SK-N-SH (cell line): ENCODE data around the gene NDUFB8. TPM values are rescaled to one million over a fixed set of nuclear protein-coding genes. Genes with fewer than 3 reads are reported as not detected.

Experiments used
- CTCF ChIA-PET: fragments of 300-600, 350-600 bp; formaldehyde crosslinking; extraction: SDS; loops from one replicate; lab custom pipeline; 2021; lab: Yijun Ruan, JAX
- POLR2A ChIA-PET: fragments of 350-600 bp; sonication (Branson Sonifier 250); formaldehyde crosslinking; extraction: SDS; loops from one replicate; lab custom pipeline; 2020; ENCODE audit warnings: antibody characterized with exemption, inconsistent platforms; lab: Yijun Ruan, JAX
- DNase-seq: peaks from one replicate; pipeline ENCODE4 v3.0.0; 2012
- H2AFZ ChIP-seq: fragments of 200-600 bp; sonication (generic); 2 replicates; pipeline ENCODE4 v1.8.1; 2016; ENCODE audit warnings: antibody characterized with exemption, mild to moderate bottlenecking, low read depth
- H3F3A ChIP-seq: fragments of 200-600 bp; sonication (generic); replicated peaks from 2 replicates; pipeline ENCODE3; 2016; ENCODE audit warnings: antibody characterized with exemption, mild to moderate bottlenecking; ENCODE audit not compliant: insufficient read depth
- H3K27ac ChIP-seq, 2 experiments: fragments of 200-500 bp in 1 of 2; fragments of 200-600 bp in 1 of 2; sonication (Bioruptor generic) in 1 of 2; sonication (generic), shearing (Covaris generic) in 1 of 2; 2 replicates each; pipeline versions ENCODE4 v1.5.1 to v1.6.1; 2014 to 2016; ENCODE audit warnings: low read depth in 2 of 2, inconsistent platforms in 1 of 2, low read length in 1 of 2, mild to moderate bottlenecking in 1 of 2, mixed read lengths in 1 of 2
- H3K27me3 ChIP-seq: fragments of 200-600 bp; sonication (generic), shearing (Covaris generic); 2 replicates; pipeline ENCODE4 v1.6.1; 2016; ENCODE audit warnings: mixed run types; ENCODE audit not compliant: insufficient read depth
- H3K36me3 ChIP-seq, 2 experiments: fragments of 200-500 bp in 1 of 2; fragments of 200-600 bp in 1 of 2; sonication (Bioruptor generic) in 1 of 2; sonication (generic) in 1 of 2; replicated peaks in 1 of 2; 2 replicates each; pipeline versions ENCODE3 to v1.5.1; 2014 to 2016; ENCODE audit warnings: low read length in 1 of 2, mild to moderate bottlenecking in 1 of 2; ENCODE audit not compliant: insufficient read depth in 2 of 2, control insufficient read depth in 1 of 2
- H3K4me1 ChIP-seq, 2 experiments: fragments of 200-500 bp in 1 of 2; fragments of 200-600 bp in 1 of 2; sonication (Bioruptor generic) in 1 of 2; sonication (generic), shearing (Covaris generic) in 1 of 2; 2 replicates each; pipeline versions ENCODE4 v1.5.1 to v1.6.1; 2014 to 2016; ENCODE audit warnings: low read depth in 1 of 2, low read length in 1 of 2, mixed run types in 1 of 2; ENCODE audit not compliant: insufficient read depth in 2 of 2, control insufficient read depth in 1 of 2
- H3K4me2 ChIP-seq: fragments of 200-600 bp; sonication (generic), shearing (Covaris generic); 2 replicates; pipeline ENCODE4 v1.6.1; 2017; ENCODE audit warnings: mixed run types
- H3K4me3 ChIP-seq, 2 experiments: fragments of 200-500 bp in 1 of 2; fragments of 200-600 bp in 1 of 2; sonication (Bioruptor generic) in 1 of 2; sonication (generic), shearing (Covaris generic) in 1 of 2; 2 replicates each; pipeline versions ENCODE4 v1.5.1 to v1.8.1; 2014 to 2016; ENCODE audit warnings: low read depth in 2 of 2, inconsistent platforms in 1 of 2, low read length in 1 of 2, mild to moderate bottlenecking in 1 of 2, mixed read lengths in 1 of 2, moderate library complexity in 1 of 2
- H3K79me2 ChIP-seq: fragments of 200-600 bp; sonication (generic); 2 replicates; pipeline ENCODE4 v1.8.1; 2017; ENCODE audit warnings: mild to moderate bottlenecking; ENCODE audit not compliant: insufficient read depth
- H3K9ac ChIP-seq: fragments of 200-600 bp; sonication (generic); 2 replicates; pipeline ENCODE4 v1.6.1; 2017; ENCODE audit warnings: mixed run types
- H3K9me2 ChIP-seq: fragments of 200-600 bp; sonication (generic); 2 replicates; pipeline ENCODE4 v1.6.1; 2017; ENCODE audit warnings: mixed run types
- H3K9me3 ChIP-seq: fragments of 200-600 bp; sonication (generic); 2 replicates; pipeline ENCODE4 v1.6.1; 2017; ENCODE audit warnings: mixed run types, mild to moderate bottlenecking, moderate library complexity
- H4K20me1 ChIP-seq: fragments of 200-600 bp; sonication (generic); 2 replicates; pipeline ENCODE4 v1.6.1; 2017; ENCODE audit warnings: mild to moderate bottlenecking, mixed run types; ENCODE audit not compliant: insufficient read depth
- EP300 ChIP-seq, 2 experiments: IDR thresholded peaks; 2 replicates each; pipeline versions ENCODE4 v1.4.0 to v1.6.1; 2012; ENCODE audit warnings: borderline replicate concordance in 1 of 2, low read depth in 1 of 2, low read length in 1 of 2
- GATA2 ChIP-seq: sonication (generic); formaldehyde crosslinking; IDR thresholded peaks from 2 replicates; pipeline ENCODE4 v1.5.0; 2020; ENCODE audit warnings: mild to moderate bottlenecking, missing genetic modification reagents
- YY1 ChIP-seq: IDR thresholded peaks from 2 replicates; pipeline ENCODE4 v1.4.0; 2012; ENCODE audit warnings: low read depth, mild to moderate bottlenecking
- WGBS: methylation state at CpG from one replicate; pipeline ENCODE4 v1.1.6; 2017; ENCODE audit warnings: low lambda C conversion rate; 5-methylcytosine and 5-hydroxymethylcytosine counted together
- polyA plus RNA-seq, 3 experiments: library from polyadenylated mRNA; depleted of rRNA; stranded (reverse); fragments of >200 nt; gene quantifications; 2 replicates each; pipeline ENCODE4 v1.2.3, GENCODE V29; 2012

Gene NDUFB8
- polyA plus RNA-seq, 1 of the 3 experiments (the other 2 are of a cell fraction) = 368 TPM

DNA sequence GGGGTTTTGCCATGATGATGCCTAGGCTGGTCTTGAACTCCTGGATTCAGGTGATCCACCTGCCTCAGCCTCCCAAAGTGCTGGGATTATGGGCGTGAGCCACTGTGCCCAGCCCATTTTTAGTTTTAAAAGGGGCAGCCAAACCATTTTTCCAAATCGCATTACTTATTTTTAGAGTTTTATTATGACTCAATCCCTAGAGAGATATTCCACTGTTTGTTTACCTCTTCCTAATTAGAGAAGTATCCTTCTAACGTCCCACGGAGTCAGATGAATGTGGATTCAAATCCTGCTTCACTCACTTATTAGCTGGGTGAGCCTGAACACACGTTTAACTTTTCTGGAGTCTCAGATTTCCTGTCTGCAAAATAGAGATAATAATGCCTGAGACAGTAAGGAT is 51.7 kb downstream of the NDUFB8 start:
- ChIA-PET POLR2A (no interaction called here), CTCF (no interaction called here)
- Histone ChIP-seq H3K27me3 (peaks cover 25% of the 10 kb centered on the region; the same call in 1 of the 2 replicates), H3K4me1 (peaks cover 0 to 12% of the 10 kb centered on the region in 2 experiments; a peak in 1 of 4 replicates), H2AFZ (no peak overlapping the region), H3K27ac (no peak overlapping the region), H3K4me3 (no peak overlapping the region)
- 16% methylated on average over 5 of the region's 5 CpGs for WGBS
- DNase-seq = no peak
- no peak for TF ChIP-seq GATA2 (CRISPR knock-in tag)
- no peak for TF ChIP-seq EP300 (IDR thresholded peaks at IDR 0.05; ENCODE audit: borderline replicate concordance in 1 of 2, low read depth in 1 of 2, low read length in 1 of 2)
- TF ChIP-seq YY1 = no peak
- TF ChIP-seq, all 33 proteins: peak for 0
- Histone ChIP-seq H3K9me3 (no peaks in the 10 kb centered on the region), H3K79me2 (no peaks in the 10 kb centered on the region), H3K36me3 (no peaks in the 10 kb centered on the region), H3F3A (no peaks in the 10 kb centered on the region), H3K4me2 (no peak overlapping the region), H3K9ac (no peak overlapping the region), H4K20me1 (no peaks in the 10 kb centered on the region), H3K9me2 (no peaks in the 10 kb centered on the region)

Other genes starting within 250 kb of the NDUFB8 start
- gene BLOC1S2, start 243.2 kb downstream of the NDUFB8 start, polyA plus RNA-seq (2012; rRNA removed) = 29.1 and 30.4 TPM in 2 replicates
- not detected in 2 replicates for gene PKD2L1, start 199.6 kb downstream of the NDUFB8 start, polyA plus RNA-seq (2012; rRNA removed)
- 19.7 and 26.4 TPM in 2 replicates for gene SCD, start 182.6 kb downstream of the NDUFB8 start, polyA plus RNA-seq (2012; rRNA removed)
- 0.18 and 0.28 TPM in 2 replicates for gene WNT8B, start 66.9 kb downstream of the NDUFB8 start, polyA plus RNA-seq (2012; rRNA removed)
- 8.8 and 15.5 TPM in 2 replicates for gene SEC31B, start 10.0 kb downstream of the NDUFB8 start, polyA plus RNA-seq (2012; rRNA removed)
- 8.1 and 11.0 TPM in 2 replicates for gene HIF1AN, start 6.1 kb upstream of the NDUFB8 start, polyA plus RNA-seq (2012; rRNA removed)
- gene PAX2, start 215.7 kb upstream of the NDUFB8 start, polyA plus RNA-seq (2012; rRNA removed) = not detected in 2 replicates